GM12874 (cell line): ENCODE results near the gene XAF1.

Experiments used
- TF ChIP-seq, protein P1 (sequence below): IDR thresholded peaks from 2 replicates; pipeline ENCODE4 v1.5.1; 2011; ENCODE audit warnings: low read depth, mild to moderate bottlenecking, control low read depth, low read length, moderate library complexity; ENCODE audit not compliant: insufficient read depth

Gene XAF1

DNA sequence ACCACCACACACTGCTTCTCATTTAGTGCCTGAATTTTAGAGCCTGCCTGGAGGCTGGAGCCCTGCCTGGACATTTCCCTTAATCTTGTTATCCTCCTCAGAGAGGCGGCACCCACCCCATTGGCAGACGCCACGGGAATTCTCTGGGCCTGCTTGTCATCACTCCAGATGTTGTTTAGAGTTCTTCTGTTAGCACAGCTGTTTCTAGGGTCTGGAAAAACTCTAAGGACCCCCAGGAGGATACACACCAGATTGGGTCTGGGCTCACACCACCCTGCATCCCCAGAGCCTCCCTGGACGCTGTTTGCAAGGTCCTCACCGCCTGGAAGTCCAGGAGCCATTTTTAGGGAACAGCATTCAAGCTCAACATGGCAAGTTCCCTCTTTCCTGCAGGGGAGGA is 565 bp upstream of the XAF1 start:
- TF ChIP-seq, protein P1, sequence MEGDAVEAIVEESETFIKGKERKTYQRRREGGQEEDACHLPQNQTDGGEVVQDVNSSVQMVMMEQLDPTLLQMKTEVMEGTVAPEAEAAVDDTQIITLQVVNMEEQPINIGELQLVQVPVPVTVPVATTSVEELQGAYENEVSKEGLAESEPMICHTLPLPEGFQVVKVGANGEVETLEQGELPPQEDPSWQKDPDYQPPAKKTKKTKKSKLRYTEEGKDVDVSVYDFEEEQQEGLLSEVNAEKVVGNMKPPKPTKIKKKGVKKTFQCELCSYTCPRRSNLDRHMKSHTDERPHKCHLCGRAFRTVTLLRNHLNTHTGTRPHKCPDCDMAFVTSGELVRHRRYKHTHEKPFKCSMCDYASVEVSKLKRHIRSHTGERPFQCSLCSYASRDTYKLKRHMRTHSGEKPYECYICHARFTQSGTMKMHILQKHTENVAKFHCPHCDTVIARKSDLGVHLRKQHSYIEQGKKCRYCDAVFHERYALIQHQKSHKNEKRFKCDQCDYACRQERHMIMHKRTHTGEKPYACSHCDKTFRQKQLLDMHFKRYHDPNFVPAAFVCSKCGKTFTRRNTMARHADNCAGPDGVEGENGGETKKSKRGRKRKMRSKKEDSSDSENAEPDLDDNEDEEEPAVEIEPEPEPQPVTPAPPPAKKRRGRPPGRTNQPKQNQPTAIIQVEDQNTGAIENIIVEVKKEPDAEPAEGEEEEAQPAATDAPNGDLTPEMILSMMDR = no peak

DNA sequence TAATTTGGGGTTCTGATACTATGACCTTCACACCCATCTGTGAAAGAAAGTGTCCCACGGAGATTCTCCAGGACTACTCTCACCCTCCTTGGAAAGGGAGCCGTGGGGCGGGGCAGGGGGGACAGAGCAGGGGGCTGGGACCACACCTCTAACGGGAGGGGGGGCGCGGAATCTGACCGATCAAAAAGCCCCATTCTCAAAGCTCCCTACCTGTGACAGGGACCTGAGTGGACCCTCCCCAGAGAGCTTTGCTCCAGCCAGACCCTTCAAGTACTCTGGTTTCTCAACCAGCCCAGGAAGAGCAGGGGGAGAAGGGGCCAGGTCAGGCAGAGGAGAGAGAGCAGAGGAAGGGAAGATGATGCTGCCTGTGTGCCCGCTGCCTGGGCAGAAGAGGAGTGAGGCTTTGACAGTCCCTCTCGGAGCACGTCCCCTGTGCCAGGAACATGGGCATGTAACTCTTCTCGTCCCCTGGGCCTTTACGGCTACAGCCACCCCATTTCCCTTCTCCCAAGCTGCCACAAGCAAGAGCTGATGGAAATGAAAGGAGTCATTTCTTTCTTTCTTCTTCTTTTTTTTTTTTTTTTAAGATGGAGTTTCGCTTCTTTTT is 682 bp downstream of the XAF1 start:
- TF ChIP-seq, protein P1 = no peak

DNA sequence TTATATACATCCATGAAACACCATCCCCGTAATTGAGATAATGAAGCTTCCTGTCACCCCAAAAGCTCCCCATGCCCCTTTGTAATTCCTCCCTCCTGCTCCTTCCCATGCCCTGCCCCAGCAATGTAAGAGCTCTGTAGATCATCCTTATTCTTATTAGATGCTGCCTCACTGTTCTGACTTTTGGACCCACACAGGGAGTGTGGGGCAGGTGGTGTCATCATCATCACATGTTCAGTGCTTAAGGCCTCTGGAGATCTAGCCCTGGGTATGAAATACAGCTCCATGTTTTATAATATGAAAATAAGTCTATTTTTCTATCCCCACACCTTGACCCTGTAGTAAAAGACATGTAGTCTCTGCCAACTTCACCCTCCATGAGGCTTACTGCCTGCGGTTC is 1.9 kb downstream of the XAF1 start:
- TF ChIP-seq, protein P1 = no peak

DNA sequence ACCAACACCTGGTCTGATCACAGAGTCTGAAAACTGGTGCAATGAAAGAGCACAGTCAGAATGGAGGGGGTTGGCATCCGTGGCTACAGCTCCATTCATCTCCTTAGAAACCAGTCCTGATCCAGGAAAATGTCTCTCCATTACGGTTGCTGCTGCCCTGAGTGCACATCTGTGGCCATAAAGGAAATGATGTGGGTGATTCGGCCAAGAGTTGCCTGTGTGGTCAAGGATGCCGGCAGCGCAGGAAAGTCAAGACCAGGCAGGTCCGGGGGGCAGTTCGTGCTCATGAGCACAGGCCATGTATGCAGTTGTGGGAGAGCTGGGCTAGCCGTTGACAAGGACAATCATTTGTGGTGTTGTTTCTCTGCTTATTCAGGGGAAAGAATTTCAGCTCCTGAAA is 5.9 kb downstream of the XAF1 start:
- TF ChIP-seq, protein P1 = no peak

DNA sequence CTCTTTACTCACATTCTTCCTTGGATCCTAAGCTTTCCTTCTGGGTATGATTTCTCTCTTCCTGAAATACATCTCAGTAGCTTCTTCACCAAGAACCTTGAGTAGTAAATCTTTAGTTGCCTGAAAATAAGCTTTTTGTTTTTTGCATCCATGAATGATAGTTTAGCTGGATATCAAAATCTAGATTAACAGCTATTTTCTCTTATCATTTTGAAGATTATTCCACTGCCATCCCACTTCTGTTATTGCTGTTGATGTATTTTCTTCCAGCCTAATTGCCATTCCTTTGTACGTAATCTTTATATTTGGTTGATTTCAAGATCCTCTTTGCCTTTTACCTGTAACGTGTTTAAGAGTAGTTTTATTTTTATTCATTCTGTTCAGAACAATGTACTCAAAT is 12.6 kb downstream of the XAF1 start:
- TF ChIP-seq, protein P1 = no peak

DNA sequence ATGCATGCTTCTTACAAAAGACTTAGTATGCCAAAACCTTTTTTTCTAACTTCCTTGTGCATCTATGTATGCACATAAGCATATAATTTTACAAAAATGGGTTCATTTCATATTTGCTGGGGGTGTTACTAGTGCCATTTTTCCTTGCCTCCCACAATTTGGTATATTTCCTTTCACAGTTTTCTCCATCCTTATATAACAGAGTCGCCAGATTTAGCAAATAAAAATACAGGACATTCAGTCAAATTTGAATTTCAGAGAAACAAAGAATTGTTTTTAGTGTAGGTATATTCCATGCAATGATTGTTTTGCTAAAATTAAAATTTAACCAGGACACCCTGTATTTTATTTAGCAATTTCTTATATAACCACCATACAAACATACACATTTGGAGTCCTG is 16.2 kb downstream of the XAF1 start:
- TF ChIP-seq, protein P1 = no peak

DNA sequence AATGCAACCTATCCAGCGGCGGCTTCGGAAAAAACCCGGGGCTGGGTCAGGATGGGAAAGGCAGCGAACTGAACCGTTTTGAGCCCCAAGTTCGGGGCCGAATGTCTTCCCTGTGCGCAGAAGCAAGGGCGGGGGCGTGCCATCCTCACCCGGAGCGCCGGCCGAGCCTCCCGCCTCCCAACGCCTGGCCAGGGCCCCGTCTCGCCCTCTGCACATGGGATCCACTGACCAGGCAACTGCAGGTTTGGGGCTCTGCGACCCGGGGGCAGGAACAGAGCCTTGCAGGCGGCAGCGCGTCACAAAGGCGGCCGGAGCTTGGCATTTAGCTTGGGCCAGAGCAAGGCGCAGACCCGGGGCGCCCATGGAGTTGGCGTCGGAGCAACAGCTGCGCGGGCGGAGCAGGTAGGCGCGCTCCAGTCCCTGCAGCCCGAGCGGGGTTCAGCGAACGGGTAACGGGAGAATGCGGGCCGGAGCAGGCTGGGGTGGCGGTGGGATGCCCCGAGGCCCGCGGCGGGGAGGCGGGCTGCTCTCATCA is 20.1 kb downstream of the XAF1 start, which contains the start of gene FBXO39:
Gene FBXO39 (plus strand): TSS at position 345 of the 535 bp plus-strand sequence. CDS start 3,654 bp downstream, outside the sequence.
- TF ChIP-seq, protein P1 = no peak
